Fibroblast of lung (primary cell): ENCODE results near the gene RYR2.

Source experiments
- EZH2 ChIP-seq: IDR thresholded peaks from 2 replicates; pipeline ENCODE4 v1.5.1; 2012; ENCODE audit warnings: low read length, control low read depth, mild to moderate bottlenecking; ENCODE audit errors: missing control alignments
- TF ChIP-seq, protein P1 (sequence below), 2 donors: IDR thresholded peaks in 1 of 2; conservative IDR thresholded peaks in 1 of 2; 1 replicate in 1 of 2; 2 replicates in 1 of 2; pipeline ENCODE4 v1.5.1; 2011 to 2012; ENCODE audit warnings: low read length in 2 of 2, control low read depth in 1 of 2, inconsistent platforms in 1 of 2, low read depth in 1 of 2, mild to moderate bottlenecking in 1 of 2

DNA sequence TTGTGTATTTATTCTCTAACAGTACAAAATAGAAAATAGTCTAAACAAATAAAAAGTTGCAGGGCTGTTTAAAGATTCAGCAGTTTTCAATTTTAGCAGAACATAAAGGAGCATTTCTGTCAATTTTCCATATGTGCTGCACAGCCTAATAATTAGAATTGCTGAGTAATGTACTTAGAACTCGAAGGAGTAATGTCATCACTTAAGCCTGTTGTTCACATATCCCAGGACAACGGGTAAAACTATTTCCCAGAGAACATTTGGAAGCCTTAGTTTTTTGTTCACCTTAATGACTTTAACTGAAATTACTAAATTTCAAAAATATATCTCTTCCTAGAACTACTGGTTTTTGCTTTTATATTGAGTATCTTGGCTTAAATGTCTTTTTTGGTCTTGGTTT, 767.1 kb downstream of the RYR2 start:
- TF ChIP-seq, protein P1, sequence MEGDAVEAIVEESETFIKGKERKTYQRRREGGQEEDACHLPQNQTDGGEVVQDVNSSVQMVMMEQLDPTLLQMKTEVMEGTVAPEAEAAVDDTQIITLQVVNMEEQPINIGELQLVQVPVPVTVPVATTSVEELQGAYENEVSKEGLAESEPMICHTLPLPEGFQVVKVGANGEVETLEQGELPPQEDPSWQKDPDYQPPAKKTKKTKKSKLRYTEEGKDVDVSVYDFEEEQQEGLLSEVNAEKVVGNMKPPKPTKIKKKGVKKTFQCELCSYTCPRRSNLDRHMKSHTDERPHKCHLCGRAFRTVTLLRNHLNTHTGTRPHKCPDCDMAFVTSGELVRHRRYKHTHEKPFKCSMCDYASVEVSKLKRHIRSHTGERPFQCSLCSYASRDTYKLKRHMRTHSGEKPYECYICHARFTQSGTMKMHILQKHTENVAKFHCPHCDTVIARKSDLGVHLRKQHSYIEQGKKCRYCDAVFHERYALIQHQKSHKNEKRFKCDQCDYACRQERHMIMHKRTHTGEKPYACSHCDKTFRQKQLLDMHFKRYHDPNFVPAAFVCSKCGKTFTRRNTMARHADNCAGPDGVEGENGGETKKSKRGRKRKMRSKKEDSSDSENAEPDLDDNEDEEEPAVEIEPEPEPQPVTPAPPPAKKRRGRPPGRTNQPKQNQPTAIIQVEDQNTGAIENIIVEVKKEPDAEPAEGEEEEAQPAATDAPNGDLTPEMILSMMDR (conservative IDR thresholded peaks at IDR 0.05 in 1 of 2, IDR thresholded peaks at IDR 0.05 in 1 of 2; ENCODE audit: low read depth in 1 of 2, low read length in 2 of 2): no peak
- no peak for TF ChIP-seq EZH2
